Adrenal gland (tissue), 5 donors: ENCODE results near the gene METTL4.

Experiments
- CTCF ChIP-seq, 6 experiments: fragments of 450-650 bp in 4 of 6; fragments of 200-600 bp in 2 of 6; sonication (generic) in 1 of 6; IDR thresholded peaks; 1 replicate in 5 of 6; 2 replicates in 1 of 6; pipeline versions ENCODE4 v1.5.1 to v1.8.0; 2016 to 2021; ENCODE audit warnings: antibody characterized with exemption in 6 of 6, mild to moderate bottlenecking in 2 of 6, moderate library complexity in 1 of 6
- POLR2A ChIP-seq, 2 donors: fragments of 450-650 bp; IDR thresholded peaks; one replicate each; pipeline ENCODE4 v1.6.1; 2017; ENCODE audit warnings: antibody characterized with exemption in 2 of 2, mild to moderate bottlenecking in 2 of 2, moderate library complexity in 1 of 2
- donor health status: DM: no; HTN: no; CAD: no.

DNA sequence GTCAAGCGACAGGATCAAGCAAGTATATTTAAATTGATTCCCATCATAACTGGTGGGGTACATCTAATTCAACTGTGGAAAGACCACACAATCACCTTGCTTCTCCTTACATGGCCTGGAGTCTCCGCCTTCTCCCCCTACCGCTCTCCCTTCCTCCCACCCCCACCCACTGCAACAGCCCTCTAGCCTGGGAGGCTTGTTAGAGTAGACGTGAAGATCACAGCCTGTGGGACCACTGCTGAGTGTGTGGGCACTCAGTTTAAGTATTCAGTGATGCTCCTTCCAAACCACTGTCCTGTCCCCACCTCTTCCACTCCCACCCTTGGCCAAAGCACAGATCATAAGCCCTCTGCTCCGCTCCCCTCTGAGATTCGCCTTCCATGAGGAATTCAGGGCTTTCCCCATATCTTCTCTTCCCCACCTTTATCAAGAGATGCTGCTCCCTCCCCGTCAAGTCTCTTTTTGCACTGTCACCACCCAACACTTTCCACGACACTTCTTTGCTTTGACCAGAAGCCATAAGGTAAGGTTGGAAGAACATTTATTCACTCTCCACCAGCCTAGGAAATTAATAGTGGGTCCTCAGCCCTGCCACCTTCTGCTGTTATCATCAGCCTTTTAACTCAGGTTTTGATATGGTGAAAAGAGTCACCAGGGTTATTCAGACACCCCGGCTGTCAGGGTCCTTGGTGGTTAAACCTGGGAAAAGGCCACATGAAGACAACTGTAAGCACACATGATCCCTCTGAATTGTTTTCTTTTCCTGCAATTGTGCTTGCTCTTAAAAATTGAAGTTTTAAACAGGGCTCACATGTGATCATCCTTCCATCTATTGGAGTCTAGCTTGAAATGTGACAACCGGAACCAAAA lies 1.7 kb downstream of the METTL4 start:
- no peak for TF ChIP-seq CTCF (IDR thresholded peaks at IDR 0.05)
- no peak for TF ChIP-seq POLR2A (IDR thresholded peaks at IDR 0.05)
